NCI-H187 (cell line): ENCODE results near the gene PLEKHM3.

ENCODE experiments used
- DNase-seq, 2 experiments: peaks; one replicate each; lab custom pipeline; 2025; lab: John Stamatoyannopoulos, UW

The PLEKHM3 gene

GRCh38 chr2:207796585-207797350 is 228.6 kb downstream of the PLEKHM3 start:
- DNase-seq: peak; percentile 53 to 81

- no peak for DNase-seq
Observed at GRCh38 chr2:207792244-207792785, 233.0 kb downstream of the PLEKHM3 start.

- DNase-seq: no peak
Observed at GRCh38 chr2:207791579-207792243, 233.6 kb downstream of the PLEKHM3 start.

GRCh38 chr2:207790898-207791297 is 234.4 kb downstream of the PLEKHM3 start:
- DNase-seq: no peak

- DNase-seq: no peak
Observed at GRCh38 chr2:207787800-207788199, 237.5 kb downstream of the PLEKHM3 start.

GRCh38 chr2:207787017-207787416 is 238.3 kb downstream of the PLEKHM3 start:
- DNase-seq: no peak

GRCh38 chr2:207784898-207785297 is 240.4 kb downstream of the PLEKHM3 start:
- DNase-seq: no peak

GRCh38 chr2:207783514-207783913 is 241.8 kb downstream of the PLEKHM3 start:
- DNase-seq: no peak

- DNase-seq: no peak
Observed at GRCh38 chr2:207782238-207783030, 242.9 kb downstream of the PLEKHM3 start.

- no peak for DNase-seq
Observed at GRCh38 chr2:207779523-207779922, 245.8 kb downstream of the PLEKHM3 start.

GRCh38 chr2:207778298-207778882 is 246.9 kb downstream of the PLEKHM3 start:
- no peak for DNase-seq

GRCh38 chr2:207777124-207777523 is 248.2 kb downstream of the PLEKHM3 start:
- no peak for DNase-seq

- DNase-seq: no peak
Observed at GRCh38 chr2:207775473-207775872, 249.9 kb downstream of the PLEKHM3 start.

GRCh38 chr2:207772844-207773205 is 252.5 kb downstream of the PLEKHM3 start:
- no peak for DNase-seq

GRCh38 chr2:207772081-207772843 is 253.1 kb downstream of the PLEKHM3 start:
- no peak for DNase-seq

- no peak for DNase-seq
Observed at GRCh38 chr2:207771421-207771820, 253.9 kb downstream of the PLEKHM3 start.
